GM18508 (cell line): Measurements from ENCODE around the gene COQ9.
A peak's percentile ranks its signal among the peaks of the same experiment; 100 is the strongest.
"Not testable (repeated sequence)": the region's sequence is repeated elsewhere in the genome, so short reads cannot be mapped to it uniquely, and the experiment has no call there.

Source experiments
- ATAC-seq: cut with Tn5 transposase; IDR thresholded peaks from one replicate; pipeline ENCODE4 v1.9.1; 2021; ENCODE audit warnings: moderate number of reproducible peaks; ENCODE audit not compliant: insufficient read depth, unreplicated experiment

Gene COQ9

GRCh38 chr16:57424583-57424982 lies 22.7 kb upstream of the COQ9 start:
- ATAC-seq: no peak

DNA sequence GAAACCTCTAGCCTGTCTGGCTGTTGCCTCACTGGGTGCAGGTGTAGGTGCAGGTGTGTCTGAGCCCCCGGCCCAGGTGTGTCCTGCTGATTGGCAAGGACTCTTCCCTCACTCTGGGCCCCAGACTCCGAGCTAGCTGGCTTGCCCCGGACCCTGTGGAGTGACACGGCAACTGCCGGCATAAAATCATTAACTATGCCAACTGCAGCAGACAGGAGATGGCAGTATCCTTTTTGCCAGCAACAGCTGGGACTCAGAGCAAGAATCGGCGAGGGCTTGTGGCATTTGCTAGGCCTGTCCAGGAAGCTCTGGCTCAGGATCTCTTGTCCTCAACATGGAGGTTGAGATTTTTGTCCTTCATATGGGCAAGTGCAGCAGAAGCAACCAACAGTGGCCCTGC lies 20.9 kb upstream of the COQ9 start:
- no peak for ATAC-seq

GRCh38 chr16:57427307-57427706 lies 20.0 kb upstream of the COQ9 start:
- ATAC-seq: no peak

- no peak for ATAC-seq
Observed at GRCh38 chr16:57427824-57428223, 19.5 kb upstream of the COQ9 start.

DNA sequence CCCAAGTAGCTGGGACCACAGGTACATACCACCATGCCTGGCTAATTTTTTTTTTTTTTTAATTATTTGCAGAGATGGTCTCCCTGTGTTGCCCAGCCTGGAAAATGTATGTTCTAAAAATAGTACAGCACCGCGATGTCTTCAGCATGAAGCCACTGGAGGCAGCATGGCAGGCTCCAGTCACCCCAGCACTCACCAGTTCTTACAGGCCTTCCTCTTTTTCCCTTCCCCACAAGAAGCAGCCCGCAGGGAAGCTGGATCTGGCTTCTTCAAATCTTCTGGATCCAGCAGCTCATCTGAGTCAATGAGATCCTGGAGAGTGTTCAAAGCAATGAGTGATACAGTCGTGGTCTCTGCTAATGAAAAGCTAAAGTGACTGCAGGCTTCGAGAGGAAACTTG lies 16.3 kb upstream of the COQ9 start:
- ATAC-seq: no peak

DNA sequence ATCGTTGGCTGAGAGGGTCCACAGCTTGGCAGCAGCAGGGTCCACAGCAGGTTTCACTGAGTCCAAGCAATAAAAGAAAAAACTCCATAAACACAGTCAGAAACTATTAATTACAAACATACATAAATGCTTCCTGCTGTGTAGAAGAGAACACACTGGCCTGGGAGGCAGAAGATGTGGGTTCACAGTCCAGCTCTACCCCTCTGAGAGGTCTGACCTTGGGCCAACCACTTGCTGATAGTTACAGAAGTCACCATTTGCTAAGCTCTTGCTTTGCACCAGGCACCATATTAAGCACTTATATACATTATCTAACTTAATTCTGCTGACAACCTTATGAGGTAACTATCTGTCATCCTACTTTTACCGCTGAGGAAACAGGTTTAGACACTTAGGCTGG lies 14.8 kb upstream of the COQ9 start:
- no peak for ATAC-seq

- ATAC-seq: no peak
Observed at GRCh38 chr16:57432989-57433388, 14.3 kb upstream of the COQ9 start.

DNA sequence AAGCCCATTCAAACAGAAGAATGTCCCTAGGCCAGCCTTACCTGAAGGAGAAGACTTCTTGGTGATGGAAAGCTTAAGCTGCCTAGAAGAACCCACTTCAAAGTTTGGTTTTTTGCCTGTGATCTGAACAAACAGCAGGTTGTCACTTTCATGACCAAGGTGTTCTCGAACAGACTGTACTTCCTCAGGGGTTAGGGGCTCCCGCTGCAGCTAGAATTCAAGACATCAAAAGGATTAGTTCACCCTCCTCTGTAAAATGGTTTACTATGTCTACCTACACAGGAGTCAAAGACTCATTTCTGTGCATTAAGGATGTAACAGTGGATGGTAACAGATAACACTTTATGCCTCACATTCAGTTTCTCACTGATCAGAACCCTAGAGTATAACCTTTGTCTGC lies 13.3 kb upstream of the COQ9 start:
- ATAC-seq: no peak

DNA sequence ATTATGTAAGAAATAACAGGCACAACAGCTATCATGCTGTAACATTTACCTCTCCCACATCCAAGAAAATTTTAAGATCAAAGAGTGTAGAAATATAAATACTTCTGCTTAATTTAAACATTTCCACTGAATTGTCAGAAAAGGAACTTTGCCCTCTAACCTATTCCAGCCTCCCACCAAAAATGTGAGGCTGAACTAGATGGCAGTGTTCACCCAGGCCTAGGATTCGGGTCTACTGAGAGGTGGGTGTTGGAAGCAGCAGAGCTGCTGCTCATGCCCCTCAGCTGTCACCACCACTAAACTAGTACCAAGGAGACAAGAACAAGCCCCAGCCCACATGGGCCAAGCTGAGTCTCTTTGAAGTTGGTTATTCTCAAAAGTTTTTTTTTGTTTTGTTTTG lies 11.4 kb upstream of the COQ9 start:
- no peak for ATAC-seq

- ATAC-seq: not testable (repeated sequence)
Observed at GRCh38 chr16:57439947-57440346, 7.3 kb upstream of the COQ9 start.

GRCh38 chr16:57440551-57440950 lies 6.7 kb upstream of the COQ9 start:
- not testable (repeated sequence) for ATAC-seq

- ATAC-seq: no peak
Observed at GRCh38 chr16:57444711-57445110, 2.6 kb upstream of the COQ9 start.

DNA sequence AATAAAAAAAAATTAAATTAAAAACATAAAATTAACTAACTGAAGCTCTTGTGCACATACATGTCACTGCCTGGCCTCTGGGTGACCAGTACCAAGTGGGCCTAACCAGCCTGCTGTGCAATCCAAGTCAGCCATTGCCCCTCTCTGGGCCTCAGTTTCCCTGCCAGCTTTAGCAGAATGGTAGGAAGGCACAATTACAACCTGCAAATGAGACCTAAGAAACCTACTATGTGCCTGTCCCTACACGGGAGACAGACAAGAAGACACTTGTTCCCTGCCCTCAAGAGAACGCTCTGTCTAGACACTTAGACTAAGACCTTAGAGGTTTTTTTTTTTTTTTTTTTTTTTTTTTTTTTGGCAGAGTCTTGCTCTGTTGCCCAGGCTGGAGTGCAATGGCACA lies 1.8 kb upstream of the COQ9 start:
- ATAC-seq: no peak

- peak; percentile 18 for ATAC-seq
Observed at GRCh38 chr16:57446531-57447185, 621 bp upstream of the COQ9 start.

- ATAC-seq: no peak
Observed at GRCh38 chr16:57452021-57452420, 4.7 kb downstream of the COQ9 start.

GRCh38 chr16:57462209-57462977 lies 15.1 kb downstream of the COQ9 start, which contains the start of gene POLR2C:
TSS of gene POLR2C (plus strand) at chr16:57462679. CDS start at chr16:57462725, 46 bp downstream.
- peak; percentile 50 for ATAC-seq

GRCh38 chr16:57462978-57463362 lies 15.7 kb downstream of the COQ9 start:
- ATAC-seq: no peak

DNA sequence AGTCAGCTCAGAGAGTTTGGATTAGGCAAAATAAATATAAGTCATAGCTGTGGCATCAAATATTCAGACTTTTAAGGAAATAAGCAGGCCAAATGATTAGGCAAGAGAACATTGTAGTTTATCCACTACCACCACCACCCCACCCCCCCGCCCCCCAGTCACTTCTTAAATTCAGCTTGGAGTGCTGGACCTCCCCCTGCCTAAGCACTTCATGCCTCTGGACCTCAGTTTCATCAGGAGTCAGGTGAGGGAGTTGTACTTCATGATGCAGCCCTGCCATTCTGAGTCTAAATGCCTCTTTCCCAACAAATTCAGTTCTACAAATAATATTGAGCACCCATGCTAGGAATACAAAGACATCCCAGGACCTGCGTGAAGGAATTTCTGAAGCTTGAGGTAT lies 17.2 kb downstream of the COQ9 start:
- ATAC-seq: no peak

GRCh38 chr16:57468346-57468745 lies 21.1 kb downstream of the COQ9 start:
- no peak for ATAC-seq

DNA sequence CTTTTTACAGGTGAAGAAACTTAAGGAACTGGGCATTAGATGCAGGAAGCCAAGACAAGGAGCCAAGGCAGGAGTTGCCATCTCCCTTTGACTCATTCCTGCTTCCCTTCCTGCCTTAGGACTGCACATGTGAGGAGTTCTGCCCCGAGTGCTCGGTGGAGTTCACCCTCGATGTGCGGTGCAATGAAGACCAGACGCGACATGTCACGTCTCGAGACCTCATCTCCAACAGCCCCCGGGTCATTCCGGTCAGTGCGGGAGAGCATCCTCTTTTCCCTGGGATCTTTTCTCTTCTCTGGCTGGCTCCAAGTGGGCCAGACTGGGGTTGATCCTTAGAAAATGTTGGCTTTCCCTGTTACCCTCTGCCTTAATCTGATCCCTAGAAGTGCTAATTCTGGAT lies 21.8 kb downstream of the COQ9 start:
- ATAC-seq: no peak

DNA sequence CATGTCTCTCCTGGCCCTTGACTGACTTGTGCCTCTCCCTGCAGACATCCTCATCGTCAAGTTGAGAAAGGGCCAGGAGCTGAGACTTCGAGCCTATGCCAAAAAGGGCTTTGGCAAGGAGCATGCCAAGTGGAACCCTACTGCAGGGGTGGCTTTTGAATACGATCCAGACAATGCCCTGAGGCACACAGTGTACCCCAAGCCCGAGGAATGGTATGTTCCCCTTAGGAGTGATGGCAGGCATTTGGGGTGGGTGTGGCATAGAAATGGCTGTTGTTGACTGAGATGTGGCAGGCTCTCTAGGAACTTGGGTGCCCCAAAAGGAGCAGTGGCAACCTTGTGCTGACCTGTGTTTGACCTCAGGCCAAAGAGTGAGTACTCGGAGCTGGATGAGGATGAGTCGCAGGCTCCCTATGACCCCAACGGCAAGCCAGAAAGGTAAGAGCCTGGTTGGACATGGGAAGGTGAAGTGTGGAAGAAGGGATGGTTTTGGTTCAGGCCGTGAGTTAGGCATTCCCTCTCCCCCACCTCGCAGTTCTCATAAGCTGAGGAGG lies 22.7 kb downstream of the COQ9 start:
- ATAC-seq: no peak

DNA sequence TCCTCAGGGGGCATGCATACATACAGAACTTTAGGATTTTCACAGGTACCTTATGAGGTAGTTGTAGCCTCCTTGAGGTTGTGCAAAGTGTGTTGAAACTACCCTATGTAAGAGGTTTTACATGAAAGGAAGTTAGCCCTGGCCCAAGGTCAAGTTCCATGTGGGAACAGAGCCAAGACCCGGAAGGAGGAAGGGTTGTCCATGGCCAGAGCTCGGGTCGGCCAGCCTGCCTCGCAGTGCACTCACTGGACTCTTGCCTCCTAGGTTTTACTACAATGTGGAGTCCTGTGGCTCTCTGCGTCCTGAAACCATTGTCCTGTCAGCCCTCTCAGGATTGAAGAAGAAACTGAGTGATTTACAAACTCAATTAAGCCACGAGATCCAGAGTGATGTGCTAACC lies 23.4 kb downstream of the COQ9 start:
- ATAC-seq: no peak
